Adipocyte (in vitro differentiated cells): ENCODE data around the gene MED15.
A peak's percentile ranks its signal among the peaks of the same experiment; 100 is the strongest.
"Not testable (repeated sequence)": the region's sequence is repeated elsewhere in the genome, so short reads cannot be mapped to it uniquely, and the experiment has no call there.

Experiments
- DNase-seq: peaks from one replicate; pipeline ENCODE4 v3.0.0-alpha.2; 2015; ENCODE audit warnings: low read depth
- H3K27me3 ChIP-seq: replicated peaks from 2 replicates; pipeline ENCODE4 v1.7.0; 2013; ENCODE audit warnings: mild to moderate bottlenecking, low read length, moderate library complexity; ENCODE audit not compliant: control insufficient read depth, insufficient read depth
- H3K36me3 ChIP-seq: 2 replicates; pipeline ENCODE4 v1.7.0; 2013; ENCODE audit warnings: low read length, mild to moderate bottlenecking, moderate library complexity; ENCODE audit not compliant: control insufficient read depth, insufficient read depth, severe bottlenecking
- H3K4me1 ChIP-seq: 2 replicates; pipeline ENCODE4 v1.7.0; 2013; ENCODE audit warnings: mild to moderate bottlenecking, low read length, moderate library complexity; ENCODE audit not compliant: control insufficient read depth, insufficient read depth
- H3K4me3 ChIP-seq: 2 replicates; pipeline ENCODE4 v1.7.0; 2013; ENCODE audit warnings: mild to moderate bottlenecking, low read length, moderate library complexity
- H3K9ac ChIP-seq: 2 replicates; pipeline ENCODE4 v1.7.0; 2013; ENCODE audit warnings: mild to moderate bottlenecking, low read length, moderate library complexity
- H3K9me3 ChIP-seq: 2 replicates; pipeline ENCODE4 v1.7.0; 2013; ENCODE audit warnings: mild to moderate bottlenecking, low read length, moderate library complexity; ENCODE audit not compliant: control insufficient read depth

MED15 gene

DNA sequence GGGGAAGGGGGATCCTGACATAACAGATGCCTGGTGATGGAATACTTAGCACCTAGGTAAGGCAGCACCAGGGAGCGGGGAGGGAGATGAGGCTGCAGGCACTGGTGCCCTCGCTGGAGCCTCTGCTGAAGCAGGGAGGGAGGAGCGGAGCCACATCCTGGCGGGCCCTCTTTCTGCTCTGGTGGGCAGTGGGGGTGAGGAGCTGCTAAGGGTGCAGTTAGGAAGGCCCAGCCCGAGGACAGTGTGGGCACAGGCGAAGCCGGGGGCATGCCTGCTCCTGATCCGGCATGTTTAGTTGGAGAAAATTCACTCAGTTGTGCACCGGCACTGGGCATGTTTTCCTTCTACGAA lies 83.9 kb downstream of the MED15 start:
- Histone ChIP-seq H3K36me3 (peaks cover 18% of the 10 kb centered on the region), H3K9ac (no peak overlapping the region), H3K4me3 (no peak overlapping the region), H3K4me1 (no peaks in the 10 kb centered on the region), H3K27me3 (peaks cover 3% of the 10 kb centered on the region), H3K9me3 (no peaks in the 10 kb centered on the region)
- no peak for DNase-seq

DNA sequence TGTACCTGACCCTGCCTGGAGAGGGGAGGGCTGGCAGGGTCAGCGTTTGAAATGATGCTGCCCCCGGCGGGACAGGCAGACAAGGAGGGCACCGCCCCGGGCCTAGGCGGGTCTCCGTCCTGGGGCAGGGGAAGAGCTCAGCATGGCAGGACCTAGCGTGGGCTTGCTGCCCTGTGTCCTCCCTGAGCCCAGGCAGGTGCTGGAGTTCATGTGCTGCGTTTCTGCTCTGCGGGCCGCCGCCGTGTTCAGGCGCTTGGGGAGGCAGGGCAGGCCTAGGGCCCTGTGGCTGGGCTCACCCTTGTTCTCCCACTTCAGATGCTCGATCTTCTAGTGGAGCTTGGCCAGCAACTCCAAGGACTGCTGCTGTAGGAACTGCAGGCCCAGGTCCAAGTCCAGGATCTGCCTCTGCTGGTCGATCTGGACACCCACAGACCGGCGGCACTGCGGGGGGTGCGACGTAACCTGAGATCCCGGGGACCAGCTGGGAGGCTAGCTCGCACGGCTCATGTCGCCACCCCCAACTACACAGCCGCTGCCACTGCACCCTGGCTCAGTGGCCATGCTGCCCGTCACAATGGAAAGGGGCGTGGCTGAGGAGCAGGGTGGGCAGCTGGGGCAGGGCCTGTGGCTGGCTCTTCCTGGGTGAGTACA lies 84.4 kb downstream of the MED15 start:
- no peaks in the 10 kb centered on the region for H3K4me1 ChIP-seq
- peak; percentile 26 for DNase-seq

DNA sequence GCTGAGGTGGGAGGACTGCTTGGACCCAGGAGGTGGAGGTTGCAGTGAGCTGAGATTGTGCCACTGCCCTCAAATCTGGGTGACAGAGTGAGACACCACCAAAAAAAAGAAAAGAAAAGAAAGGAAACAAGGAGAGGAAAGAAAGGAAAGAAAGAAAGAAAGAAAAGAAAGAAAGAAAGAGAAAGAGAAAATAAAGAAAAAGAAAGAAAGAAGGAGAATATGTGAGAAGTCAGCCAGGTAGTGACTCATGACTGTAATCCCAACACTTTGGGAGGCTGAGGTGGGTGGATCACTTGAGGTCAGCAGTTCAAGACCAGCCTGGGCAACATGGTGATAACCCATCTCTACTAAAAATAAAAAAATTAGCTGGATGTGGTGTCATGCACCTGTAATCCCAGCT lies 86.6 kb downstream of the MED15 start:
- H3K36me3 ChIP-seq, H3K4me3 ChIP-seq, H3K27me3 ChIP-seq, H3K9me3 ChIP-seq, H3K4me1 ChIP-seq, DNase-seq, H3K9ac ChIP-seq: not testable (repeated sequence)

More for the DNA sequence above, 84.4 kb downstream of the MED15 start:
- peaks cover 13% of the 10 kb centered on the region for H3K36me3 ChIP-seq
- H3K27me3 ChIP-seq, result peaks cover 4% of the 10 kb centered on the region
- no peak overlapping the region for H3K4me3 ChIP-seq
- H3K9me3 ChIP-seq, result no peaks in the 10 kb centered on the region
- no peak overlapping the region for H3K9ac ChIP-seq

GRCh38 chr22:20594486-20594885 lies 87.1 kb downstream of the MED15 start:
- H3K4me1 ChIP-seq, H3K9ac ChIP-seq, H3K27me3 ChIP-seq, DNase-seq, H3K9me3 ChIP-seq, H3K4me3 ChIP-seq, H3K36me3 ChIP-seq: not testable (repeated sequence)

- Histone ChIP-seq H3K4me1 (no peaks in the 10 kb centered on the region), H3K4me3 (no peak overlapping the region), H3K9ac (no peak overlapping the region), H3K36me3 (no peaks in the 10 kb centered on the region), H3K27me3 (peaks cover 14% of the 10 kb centered on the region), H3K9me3 (no peaks in the 10 kb centered on the region)
- DNase-seq, result no peak
Measured at GRCh38 chr22:20595461-20595860, 88.1 kb downstream of the MED15 start.

DNA sequence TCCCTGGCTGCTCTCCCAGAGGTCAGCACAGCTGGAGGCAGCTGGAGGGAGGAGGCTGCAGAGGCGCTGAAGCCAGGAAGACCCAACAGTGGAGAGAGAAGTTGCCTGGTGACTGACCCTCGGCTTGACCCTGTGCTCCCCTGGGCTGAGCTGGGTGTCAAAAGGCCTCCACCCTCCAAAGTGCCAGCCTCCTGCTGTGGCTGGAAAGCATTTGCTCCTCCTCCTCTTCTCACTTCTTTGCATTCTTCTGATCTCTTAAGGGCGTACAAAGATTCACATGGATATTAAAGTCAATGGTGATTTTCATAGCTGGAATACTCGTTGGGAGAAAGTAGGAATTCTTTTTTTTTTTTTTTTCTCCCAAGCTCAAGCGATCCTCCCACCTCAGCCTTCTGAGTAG lies 91.7 kb downstream of the MED15 start:
- DNase-seq, result no peak
- Histone ChIP-seq H3K9ac (no peak overlapping the region), H3K36me3 (no peaks in the 10 kb centered on the region), H3K4me3 (no peak overlapping the region), H3K4me1 (no peaks in the 10 kb centered on the region), H3K27me3 (peaks cover 21% of the 10 kb centered on the region), H3K9me3 (no peaks in the 10 kb centered on the region)

GRCh38 chr22:20600137-20600673 lies 92.8 kb downstream of the MED15 start:
- H3K27me3 ChIP-seq, result peaks cover 24% of the 10 kb centered on the region
- no peaks in the 10 kb centered on the region for H3K36me3 ChIP-seq
- H3K4me3 ChIP-seq, result no peak overlapping the region
- H3K4me1 ChIP-seq, result no peaks in the 10 kb centered on the region
- H3K9ac ChIP-seq, result no peak overlapping the region
- no peak for DNase-seq
- no peaks in the 10 kb centered on the region for H3K9me3 ChIP-seq

DNA sequence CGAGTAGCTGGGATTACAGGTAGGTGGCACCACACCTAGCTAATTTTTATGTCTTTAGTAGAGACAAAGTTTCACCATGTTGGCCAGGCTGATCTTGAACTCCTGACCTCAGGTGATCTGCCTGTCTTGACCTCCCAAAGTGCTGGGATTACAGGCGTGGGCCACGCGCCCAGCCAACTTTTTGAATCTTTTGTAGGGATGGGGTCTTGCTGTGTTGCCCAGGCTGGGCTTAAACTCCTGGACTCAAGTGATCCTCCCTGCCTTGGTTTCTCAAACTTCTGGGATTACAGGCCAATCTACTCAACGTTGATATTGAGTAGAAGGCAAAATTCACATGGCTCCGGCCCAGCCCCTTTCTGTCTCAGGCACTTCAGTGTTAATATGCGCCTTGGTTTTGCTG lies 93.9 kb downstream of the MED15 start:
- no peaks in the 10 kb centered on the region for H3K36me3 ChIP-seq
- DNase-seq, result no peak
- H3K9me3 ChIP-seq, result no peaks in the 10 kb centered on the region
- peaks cover 30% of the 10 kb centered on the region for H3K27me3 ChIP-seq
- no peaks in the 10 kb centered on the region for H3K4me1 ChIP-seq
- no peak overlapping the region for H3K9ac ChIP-seq
- H3K4me3 ChIP-seq, result no peak overlapping the region

- H3K27me3 ChIP-seq, result peaks cover 39% of the 10 kb centered on the region
- H3K4me1 ChIP-seq, result no peaks in the 10 kb centered on the region
- DNase-seq, result no peak
- no peak overlapping the region for H3K9ac ChIP-seq
- H3K9me3 ChIP-seq, result no peaks in the 10 kb centered on the region
- no peaks in the 10 kb centered on the region for H3K36me3 ChIP-seq
- H3K4me3 ChIP-seq, result no peak overlapping the region
Measured at GRCh38 chr22:20602609-20603164, 95.3 kb downstream of the MED15 start.

DNA sequence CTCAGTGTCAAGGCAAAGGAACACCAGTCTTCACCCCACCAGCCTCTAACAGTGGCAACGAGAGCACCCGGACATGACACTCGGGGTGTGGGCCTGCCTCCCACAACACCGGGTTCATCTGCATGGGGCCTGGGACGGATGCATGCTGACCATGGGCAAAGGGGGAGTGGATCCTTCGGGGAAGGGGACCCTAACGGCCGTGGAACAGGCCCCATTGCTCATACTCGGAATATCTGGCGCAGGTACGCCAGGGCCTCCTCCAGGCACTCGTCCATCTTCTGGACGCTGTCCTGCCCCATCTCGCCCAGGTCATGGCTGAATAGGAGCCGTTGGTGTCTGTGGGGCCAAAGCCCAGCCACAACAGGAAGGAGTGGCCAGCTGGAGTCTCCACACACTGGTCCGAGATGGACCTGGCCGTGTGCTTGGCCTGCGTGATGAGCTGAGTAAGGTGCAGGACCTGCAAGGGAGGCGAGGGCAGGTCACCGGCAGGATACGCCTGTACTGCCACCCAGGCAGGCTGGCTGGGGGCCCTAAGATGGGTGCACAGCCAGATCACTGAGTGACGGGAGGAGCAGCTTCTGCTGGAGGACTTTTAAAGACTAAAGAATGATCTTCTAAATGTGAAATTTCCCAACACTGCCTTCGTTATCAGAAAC lies 96.8 kb downstream of the MED15 start:
- H3K36me3 ChIP-seq, result no peaks in the 10 kb centered on the region
- H3K27me3 ChIP-seq, result peaks cover 41% of the 10 kb centered on the region
- H3K4me3 ChIP-seq, result no peak overlapping the region
- DNase-seq, result no peak
- H3K4me1 ChIP-seq, result no peaks in the 10 kb centered on the region
- H3K9ac ChIP-seq, result no peak overlapping the region
- H3K9me3 ChIP-seq, result no peaks in the 10 kb centered on the region

DNA sequence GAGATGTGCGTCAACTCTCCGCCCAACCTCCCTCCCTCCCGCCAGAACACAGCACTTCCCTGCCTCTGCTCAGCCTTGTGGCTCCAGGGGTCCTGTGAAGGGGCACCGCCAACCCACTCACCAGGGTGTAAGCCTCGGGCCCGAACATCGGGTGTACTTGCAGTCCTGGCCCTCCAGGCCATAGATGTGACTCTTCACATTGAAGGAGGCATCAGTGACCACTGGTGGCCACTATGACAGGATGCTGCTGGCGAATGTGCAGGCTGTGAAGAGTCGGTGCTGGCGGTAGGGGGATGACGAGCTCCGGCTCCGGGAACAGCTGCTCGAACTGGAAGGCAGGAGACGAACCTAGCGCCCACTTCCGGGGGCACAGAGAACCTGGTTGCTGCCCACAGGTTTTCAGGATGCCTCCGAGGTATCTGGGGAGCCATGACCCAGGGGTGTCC lies 97.4 kb downstream of the MED15 start:
- Histone ChIP-seq H3K9ac (no peak overlapping the region), H3K4me1 (no peaks in the 10 kb centered on the region), H3K36me3 (no peaks in the 10 kb centered on the region), H3K9me3 (no peaks in the 10 kb centered on the region), H3K4me3 (no peak overlapping the region), H3K27me3 (peaks cover 41% of the 10 kb centered on the region)
- DNase-seq, result no peak
